Loucy (cell line): ENCODE results near the gene PSMB5.

Source experiments
- H2AFZ ChIP-seq: fragments of 200-600 bp; sonication (generic); 2 replicates; pipeline ENCODE4 v1.6.0; 2016; ENCODE audit warnings: antibody characterized with exemption, mild to moderate bottlenecking, low read length, moderate library complexity
- H3F3A ChIP-seq: fragments of 200-600 bp; 2 replicates; pipeline ENCODE4 v1.6.0; 2016; ENCODE audit warnings: antibody characterized with exemption, low read depth, mild to moderate bottlenecking
- H3K27me3 ChIP-seq: fragments of 200-600 bp; sonication (generic); 2 replicates; pipeline ENCODE4 v1.6.1; 2014; ENCODE audit warnings: low read length, mild to moderate bottlenecking; ENCODE audit not compliant: insufficient read depth, poor library complexity, severe bottlenecking
- H3K36me3 ChIP-seq: fragments of 200-600 bp; sonication (generic); 2 replicates; pipeline ENCODE4 v1.6.1; 2016; ENCODE audit warnings: low read length; ENCODE audit not compliant: insufficient read depth
- H3K4me1 ChIP-seq: fragments of 200-600 bp; sonication (generic); 2 replicates; pipeline ENCODE4 v1.5.1; 2014; ENCODE audit warnings: low read length, mild to moderate bottlenecking; ENCODE audit not compliant: insufficient read depth, poor library complexity, severe bottlenecking
- H3K4me2 ChIP-seq: fragments of 200-600 bp; sonication (generic); 2 replicates; pipeline ENCODE4 v1.6.0; 2014; ENCODE audit warnings: antibody characterized with exemption, low read length, low read depth, mild to moderate bottlenecking; ENCODE audit not compliant: poor library complexity, severe bottlenecking
- H3K4me3 ChIP-seq: fragments of 200-600 bp; sonication (generic); 2 replicates; pipeline ENCODE4 v1.5.1; 2014; ENCODE audit warnings: low read length, mild to moderate bottlenecking, mixed read lengths; ENCODE audit not compliant: poor library complexity, severe bottlenecking
- H3K79me2 ChIP-seq: fragments of 200-600 bp; sonication (generic); 2 replicates; pipeline ENCODE4 v1.6.1; 2014; ENCODE audit warnings: low read length; ENCODE audit not compliant: insufficient read depth
- H3K9ac ChIP-seq: fragments of 200-600 bp; sonication (generic); 2 replicates; pipeline ENCODE4 v1.6.0; 2014; ENCODE audit warnings: mild to moderate bottlenecking, low read depth, low read length, moderate library complexity; ENCODE audit not compliant: poor library complexity, severe bottlenecking
- H3K9me2 ChIP-seq: fragments of 200-600 bp; sonication (generic); replicated peaks from 2 replicates; pipeline ENCODE4 v1.6.1; 2016; ENCODE audit warnings: low read depth, low read length, mixed read lengths
- H3K9me3 ChIP-seq: fragments of 200-600 bp; sonication (generic); 2 replicates; pipeline ENCODE4 v1.6.1; 2014; ENCODE audit warnings: mild to moderate bottlenecking, antibody characterized with exemption, low read length, low read depth; ENCODE audit not compliant: insufficient read depth
- H4K20me1 ChIP-seq: fragments of 200-600 bp; sonication (generic); 2 replicates; pipeline ENCODE4 v1.6.0; 2014; ENCODE audit warnings: antibody characterized with exemption, low read length, mild to moderate bottlenecking; ENCODE audit not compliant: insufficient read depth, poor library complexity, severe bottlenecking
- CTCF ChIP-seq: fragments of 200-600 bp; sonication (generic); conservative IDR thresholded peaks from 2 replicates; pipeline ENCODE4 v1.5.1; 2014; ENCODE audit warnings: mild to moderate bottlenecking, antibody characterized with exemption, low read length
- EZH2phosphoT487 ChIP-seq: fragments of 200-600 bp; IDR thresholded peaks from 2 replicates; pipeline ENCODE4 v1.6.1; 2018; ENCODE audit warnings: antibody characterized with exemption, mild to moderate bottlenecking, moderate library complexity, borderline replicate concordance

Gene PSMB5

GRCh38 chr14:23044840-23045239, 10.1 kb upstream of the PSMB5 start:
- TF ChIP-seq CTCF, result no peak
- no peak for TF ChIP-seq EZH2phosphoT487
- H3K9me2 ChIP-seq, result no peaks in the 10 kb centered on the region
- H3K4me1 ChIP-seq, result no peaks in the 10 kb centered on the region
- H3K36me3 ChIP-seq, result no peaks in the 10 kb centered on the region
- H3K4me2 ChIP-seq, result no peak overlapping the region
- no peaks in the 10 kb centered on the region for H3K9me3 ChIP-seq
- H3K79me2 ChIP-seq, result no peaks in the 10 kb centered on the region
- H3K4me3 ChIP-seq, result no peak overlapping the region
- no peaks in the 10 kb centered on the region for H3F3A ChIP-seq
- no peaks in the 10 kb centered on the region for H3K27me3 ChIP-seq
- no peaks in the 10 kb centered on the region for H4K20me1 ChIP-seq
- H3K9ac ChIP-seq, result no peak overlapping the region
- no peak overlapping the region for H2AFZ ChIP-seq

GRCh38 chr14:23043754-23044153, 9.1 kb upstream of the PSMB5 start:
- H3K9me2 ChIP-seq, result no peaks in the 10 kb centered on the region
- no peak overlapping the region for H2AFZ ChIP-seq
- no peaks in the 10 kb centered on the region for H3K9me3 ChIP-seq
- no peaks in the 10 kb centered on the region for H3K36me3 ChIP-seq
- no peaks in the 10 kb centered on the region for H4K20me1 ChIP-seq
- no peaks in the 10 kb centered on the region for H3K4me1 ChIP-seq
- TF ChIP-seq CTCF, result no peak
- no peak for TF ChIP-seq EZH2phosphoT487
- no peaks in the 10 kb centered on the region for H3K79me2 ChIP-seq
- no peaks in the 10 kb centered on the region for H3F3A ChIP-seq
- no peak overlapping the region for H3K4me3 ChIP-seq
- H3K9ac ChIP-seq, result no peak overlapping the region
- H3K27me3 ChIP-seq, result no peaks in the 10 kb centered on the region
- no peak overlapping the region for H3K4me2 ChIP-seq

GRCh38 chr14:23043145-23043544, 8.4 kb upstream of the PSMB5 start:
- H2AFZ ChIP-seq, result no peak overlapping the region
- no peak overlapping the region for H3K9ac ChIP-seq
- TF ChIP-seq CTCF (no peak), EZH2phosphoT487 (no peak)

More at GRCh38 chr14:23043145-23043544, 8.4 kb upstream of the PSMB5 start:
- Histone ChIP-seq H3F3A (no peaks in the 10 kb centered on the region), H3K4me2 (no peak overlapping the region), H3K4me3 (no peak overlapping the region), H3K79me2 (no peaks in the 10 kb centered on the region), H3K9me2 (no peaks in the 10 kb centered on the region), H4K20me1 (no peaks in the 10 kb centered on the region), H3K36me3 (no peaks in the 10 kb centered on the region), H3K9me3 (no peaks in the 10 kb centered on the region), H3K27me3 (no peaks in the 10 kb centered on the region), H3K4me1 (no peaks in the 10 kb centered on the region)
